Ovary (tissue), 3 donors: Measurements from ENCODE around the gene PCDHGC3.

Experiments used
- CTCF ChIP-seq, 3 donors: fragments of 450-650 bp in 2 of 3; fragments of 200-600 bp in 1 of 3; IDR thresholded peaks; one replicate each; pipeline versions ENCODE4 v1.5.1 to v1.8.0; 2016 to 2022; ENCODE audit warnings: antibody characterized with exemption in 3 of 3, mild to moderate bottlenecking in 1 of 3
- EP300 ChIP-seq: sonication (generic); formaldehyde crosslinking; IDR thresholded peaks from one replicate; pipeline ENCODE4 v1.6.1; 2017; ENCODE audit warnings: antibody characterized with exemption
- POLR2A ChIP-seq: fragments of 450-650 bp; IDR thresholded peaks from one replicate; pipeline ENCODE4 v1.6.1; 2017; ENCODE audit warnings: antibody characterized with exemption, mild to moderate bottlenecking, moderate library complexity
- donor health status: DM: no; HTN: no; CAD: no.

DNA sequence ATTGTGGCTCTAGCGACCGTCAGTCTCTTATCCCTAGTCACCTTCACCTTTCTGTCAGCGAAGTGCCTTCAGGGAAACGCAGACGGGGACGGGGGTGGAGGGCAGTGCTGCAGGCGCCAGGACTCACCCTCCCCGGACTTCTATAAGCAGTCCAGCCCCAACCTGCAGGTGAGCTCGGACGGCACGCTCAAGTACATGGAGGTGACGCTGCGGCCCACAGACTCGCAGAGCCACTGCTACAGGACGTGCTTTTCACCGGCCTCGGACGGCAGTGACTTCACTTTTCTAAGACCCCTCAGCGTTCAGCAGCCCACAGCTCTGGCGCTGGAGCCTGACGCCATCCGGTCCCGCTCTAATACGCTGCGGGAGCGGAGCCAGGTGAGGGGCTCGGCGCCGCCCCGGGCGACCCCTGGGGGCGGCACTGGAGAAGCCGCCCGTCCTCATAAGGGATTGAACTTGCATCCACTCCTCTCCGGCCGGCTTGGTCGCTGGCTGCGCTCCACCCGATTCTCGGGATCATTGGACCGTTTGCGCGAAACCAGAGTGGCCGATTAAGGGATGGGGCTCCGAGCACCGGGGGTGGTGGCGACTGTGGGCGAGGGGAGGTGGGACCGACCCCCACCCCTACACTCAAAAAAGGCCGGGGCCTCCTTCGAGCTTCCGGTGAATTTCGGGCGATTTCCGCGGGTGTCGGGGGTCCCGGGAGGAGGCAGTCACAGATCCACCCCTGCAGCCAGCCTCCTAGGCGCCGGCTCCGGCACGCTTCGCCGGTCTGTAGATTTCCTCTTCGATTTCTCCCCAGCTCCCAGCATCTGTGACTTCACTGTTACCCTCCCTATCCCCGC, 15.8 kb downstream of the PCDHGC3 start:
- no peak for TF ChIP-seq POLR2A
- no peak for TF ChIP-seq CTCF (IDR thresholded peaks at IDR 0.05)
- TF ChIP-seq EP300: no peak
